BLaER1 (cell line): ENCODE results near the gene UNC79.

Source experiments
- H3K27ac ChIP-seq: shearing (Covaris generic); formaldehyde crosslinking; 2 replicates; pipeline ENCODE4 v1.8.1; 2022
- H3K27me3 ChIP-seq: shearing (Covaris generic); formaldehyde crosslinking; 2 replicates; pipeline ENCODE4 v1.8.1; 2022
- H3K36me3 ChIP-seq: shearing (Covaris generic); formaldehyde crosslinking; 2 replicates; pipeline ENCODE4 v1.8.1; 2022
- H3K4me1 ChIP-seq: shearing (Covaris generic); formaldehyde crosslinking; 2 replicates; pipeline ENCODE4 v1.8.1; 2022
- H3K4me2 ChIP-seq: shearing (Covaris generic); formaldehyde crosslinking; 2 replicates; pipeline ENCODE4 v1.8.1; 2022
- H3K4me3 ChIP-seq: shearing (Covaris generic); formaldehyde crosslinking; 2 replicates; pipeline ENCODE4 v1.8.1; 2022
- H3K9ac ChIP-seq: shearing (Covaris generic); formaldehyde crosslinking; 2 replicates; pipeline ENCODE4 v1.8.1; 2022
- H3K9me3 ChIP-seq: shearing (Covaris generic); formaldehyde crosslinking; 2 replicates; pipeline ENCODE4 v1.8.1; 2022
- H4K20me1 ChIP-seq: shearing (Covaris generic); formaldehyde crosslinking; 2 replicates; pipeline ENCODE4 v1.8.1; 2022
- Cebpa-rat ChIP-seq: shearing (Covaris generic); IDR thresholded peaks from 2 replicates; pipeline ENCODE4 v1.8.1; 2022

UNC79 gene

GRCh38 chr14:93682459-93682858 lies 251.7 kb downstream of the UNC79 start:
- Histone ChIP-seq H3K36me3 (no peaks in the 10 kb centered on the region), H3K9ac (no peak overlapping the region), H4K20me1 (no peaks in the 10 kb centered on the region), H3K27ac (no peak overlapping the region), H3K9me3 (no peaks in the 10 kb centered on the region), H3K4me1 (peaks cover 10% of the 10 kb centered on the region; the same call in 1 of the 2 replicates), H3K27me3 (no peaks in the 10 kb centered on the region), H3K4me2 (no peak overlapping the region), H3K4me3 (no peak overlapping the region)
- no peak for TF ChIP-seq Cebpa-rat

GRCh38 chr14:93683226-93683625 lies 252.5 kb downstream of the UNC79 start:
- Histone ChIP-seq H3K27me3 (no peaks in the 10 kb centered on the region), H3K4me1 (peaks cover 12% of the 10 kb centered on the region; the same call in 1 of the 2 replicates), H3K9ac (no peak overlapping the region), H3K9me3 (no peaks in the 10 kb centered on the region), H3K4me2 (peak overlapping the region; percentile 21; the same call in 1 of the 2 replicates), H3K4me3 (no peak overlapping the region), H4K20me1 (no peaks in the 10 kb centered on the region), H3K36me3 (no peaks in the 10 kb centered on the region), H3K27ac (no peak overlapping the region)
- no peak for TF ChIP-seq Cebpa-rat

GRCh38 chr14:93685121-93685895 lies 254.6 kb downstream of the UNC79 start:
- no peaks in the 10 kb centered on the region for H3K9me3 ChIP-seq
- H3K36me3 ChIP-seq, result no peaks in the 10 kb centered on the region
- H3K27ac ChIP-seq, result no peak overlapping the region
- no peaks in the 10 kb centered on the region for H4K20me1 ChIP-seq
- no peak overlapping the region for H3K4me2 ChIP-seq
- H3K27me3 ChIP-seq, result no peaks in the 10 kb centered on the region
- H3K4me1 ChIP-seq, result peaks cover 12% of the 10 kb centered on the region; the same call in 1 of the 2 replicates
- H3K9ac ChIP-seq, result no peak overlapping the region
- H3K4me3 ChIP-seq, result no peak overlapping the region
- no peak for TF ChIP-seq Cebpa-rat

GRCh38 chr14:93686268-93686667 lies 255.5 kb downstream of the UNC79 start:
- Histone ChIP-seq H3K36me3 (no peaks in the 10 kb centered on the region), H3K4me3 (no peak overlapping the region), H3K4me1 (peaks cover 12% of the 10 kb centered on the region; the same call in 1 of the 2 replicates), H3K4me2 (no peak overlapping the region), H3K9me3 (no peaks in the 10 kb centered on the region), H3K27me3 (no peaks in the 10 kb centered on the region), H3K27ac (no peak overlapping the region), H4K20me1 (no peaks in the 10 kb centered on the region), H3K9ac (no peak overlapping the region)
- no peak for TF ChIP-seq Cebpa-rat

- Histone ChIP-seq H3K27me3 (no peaks in the 10 kb centered on the region), H3K4me3 (no peak overlapping the region), H3K27ac (no peak overlapping the region), H3K9ac (no peak overlapping the region), H3K4me2 (no peak overlapping the region), H3K36me3 (no peaks in the 10 kb centered on the region), H4K20me1 (no peaks in the 10 kb centered on the region), H3K4me1 (peaks cover 7% of the 10 kb centered on the region; the same call in 1 of the 2 replicates), H3K9me3 (no peaks in the 10 kb centered on the region)
- no peak for TF ChIP-seq Cebpa-rat
Measured at GRCh38 chr14:93688239-93688666, 257.5 kb downstream of the UNC79 start.

GRCh38 chr14:93688820-93689219 lies 258.1 kb downstream of the UNC79 start:
- no peak for TF ChIP-seq Cebpa-rat
- Histone ChIP-seq H4K20me1 (no peaks in the 10 kb centered on the region), H3K27me3 (no peaks in the 10 kb centered on the region), H3K27ac (no peak overlapping the region), H3K4me1 (0 out of 2 replicates have a peak, but pooled peaks cover 5% of the 10 kb centered on the region), H3K9me3 (no peaks in the 10 kb centered on the region), H3K9ac (no peak overlapping the region), H3K4me3 (no peak overlapping the region), H3K4me2 (no peak overlapping the region), H3K36me3 (no peaks in the 10 kb centered on the region)

GRCh38 chr14:93690146-93690545 lies 259.4 kb downstream of the UNC79 start:
- TF ChIP-seq Cebpa-rat, result no peak
- no peaks in the 10 kb centered on the region for H4K20me1 ChIP-seq
- no peaks in the 10 kb centered on the region for H3K9me3 ChIP-seq
- no peaks in the 10 kb centered on the region for H3K27me3 ChIP-seq
- H3K36me3 ChIP-seq, result no peaks in the 10 kb centered on the region
- H3K4me2 ChIP-seq, result no peak overlapping the region
- no peak overlapping the region for H3K27ac ChIP-seq
- H3K4me1 ChIP-seq, result 0 out of 2 replicates have a peak, but pooled peaks cover 5% of the 10 kb centered on the region
- no peak overlapping the region for H3K9ac ChIP-seq
- no peak overlapping the region for H3K4me3 ChIP-seq

GRCh38 chr14:93691042-93691780 lies 260.5 kb downstream of the UNC79 start:
- Histone ChIP-seq H3K4me2 (no peak overlapping the region), H3K4me1 (0 out of 2 replicates have a peak, but pooled peaks cover 5% of the 10 kb centered on the region), H3K4me3 (no peak overlapping the region), H3K27ac (no peak overlapping the region), H3K36me3 (no peaks in the 10 kb centered on the region), H4K20me1 (no peaks in the 10 kb centered on the region), H3K9ac (no peak overlapping the region), H3K9me3 (no peaks in the 10 kb centered on the region), H3K27me3 (no peaks in the 10 kb centered on the region)
- no peak for TF ChIP-seq Cebpa-rat

- H3K9me3 ChIP-seq, result peaks cover 8% of the 10 kb centered on the region
- no peaks in the 10 kb centered on the region for H3K27me3 ChIP-seq
- H3K4me1 ChIP-seq, result no peaks in the 10 kb centered on the region
- H3K27ac ChIP-seq, result no peak overlapping the region
- no peak overlapping the region for H3K9ac ChIP-seq
- no peak overlapping the region for H3K4me2 ChIP-seq
- H4K20me1 ChIP-seq, result no peaks in the 10 kb centered on the region
- H3K4me3 ChIP-seq, result no peak overlapping the region
- H3K36me3 ChIP-seq, result no peaks in the 10 kb centered on the region
- TF ChIP-seq Cebpa-rat, result no peak
Measured at GRCh38 chr14:93693914-93694313, 263.2 kb downstream of the UNC79 start.

GRCh38 chr14:93700928-93701327 lies 270.2 kb downstream of the UNC79 start:
- Histone ChIP-seq H3K4me3 (no peak overlapping the region), H3K9me3 (peaks cover 14% of the 10 kb centered on the region), H3K9ac (no peak overlapping the region), H4K20me1 (no peaks in the 10 kb centered on the region), H3K27me3 (no peaks in the 10 kb centered on the region), H3K27ac (no peak overlapping the region), H3K4me1 (no peaks in the 10 kb centered on the region), H3K4me2 (no peak overlapping the region), H3K36me3 (no peaks in the 10 kb centered on the region)
- no peak for TF ChIP-seq Cebpa-rat
